Measurements from ENCODE around the gene MTRF1L.

DNA sequence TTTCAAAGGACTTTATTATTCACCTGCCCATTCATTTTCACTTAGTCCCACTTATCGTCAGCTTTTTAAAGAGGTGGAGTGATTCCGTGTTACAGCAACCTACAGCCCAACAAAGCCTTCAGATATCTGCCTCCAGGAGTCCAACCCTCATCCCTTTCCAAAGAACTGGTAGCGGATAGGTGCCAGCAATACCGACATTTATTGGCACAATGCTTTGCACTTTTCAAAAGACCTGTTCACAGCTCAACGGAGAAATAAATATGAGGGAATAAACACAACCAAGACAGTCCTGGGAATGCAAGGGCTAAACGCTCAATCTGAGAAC lies 819 bp upstream of the MTRF1L start:
- TF ChIP-seq CTCF (conservative IDR thresholded peaks at IDR 0.05 in 1 of 2, IDR thresholded peaks at IDR 0.05 in 1 of 2; ENCODE audit: extremely low read depth in 1 of 2, insufficient read depth in 1 of 2, low read depth in 1 of 2, low read length in 2 of 2), result no peak
- TF ChIP-seq EZH2 (IDR thresholded peaks at IDR 0.05; ENCODE audit: borderline replicate concordance, low read length), result no peak
